Mesendoderm (in vitro differentiated cells): ENCODE data around the gene CLEC4G.

ENCODE experiments used
- DNase-seq: peaks from one replicate; pipeline ENCODE4 v3.0.0; 2013
- H2AK5ac ChIP-seq: 2 replicates; pipeline ENCODE4 v1.6.1; 2013; ENCODE audit warnings: low read length, inconsistent platforms
- H2BK120ac ChIP-seq: 2 replicates; pipeline ENCODE4 v1.6.1; 2013; ENCODE audit warnings: low read depth, mild to moderate bottlenecking, low read length, moderate library complexity, mixed read lengths
- H2BK15ac ChIP-seq: replicated peaks from 2 replicates; pipeline ENCODE4 v1.6.1; 2013; ENCODE audit warnings: low read depth, mild to moderate bottlenecking, moderate library complexity
- H2BK5ac ChIP-seq: 2 replicates; pipeline ENCODE4 v1.6.1; 2013; ENCODE audit warnings: low read length, inconsistent platforms
- H3K18ac ChIP-seq: 2 replicates; pipeline ENCODE4 v1.6.1; 2013; ENCODE audit warnings: mild to moderate bottlenecking, low read length, mixed read lengths
- H3K23ac ChIP-seq: one replicate; pipeline ENCODE4 v1.6.1; 2013; ENCODE audit warnings: low read length
- H3K27ac ChIP-seq: 2 replicates; pipeline ENCODE4 v1.5.1; 2013; ENCODE audit warnings: low read depth, mild to moderate bottlenecking, inconsistent platforms, low read length, moderate library complexity
- H3K27me3 ChIP-seq: 2 replicates; pipeline ENCODE4 v1.6.1; 2013; ENCODE audit warnings: low read length, control low read depth, mild to moderate bottlenecking, inconsistent platforms; ENCODE audit not compliant: insufficient read depth, poor library complexity
- H3K36me3 ChIP-seq: 2 replicates; pipeline ENCODE4 v1.6.1; 2013; ENCODE audit warnings: low read length, inconsistent platforms; ENCODE audit not compliant: control insufficient read depth, insufficient read depth
- H3K4ac ChIP-seq: one replicate; pipeline ENCODE4 v1.6.1; 2013; ENCODE audit warnings: low read depth, mild to moderate bottlenecking, low read length, moderate library complexity
- H3K4me1 ChIP-seq: 2 replicates; pipeline ENCODE4 v1.6.1; 2013; ENCODE audit warnings: low read depth, low read length, inconsistent platforms; ENCODE audit not compliant: control insufficient read depth
- H3K4me2 ChIP-seq: 2 replicates; pipeline ENCODE4 v1.6.1; 2013; ENCODE audit warnings: low read length
- H3K4me3 ChIP-seq: 2 replicates; pipeline ENCODE4 v1.5.1; 2013; ENCODE audit warnings: mild to moderate bottlenecking, low read length
- H3K56ac ChIP-seq: one replicate; pipeline ENCODE4 v1.6.1; 2013; ENCODE audit warnings: low read length
- H3K79me1 ChIP-seq: 2 replicates; pipeline ENCODE4 v1.6.1; 2013; ENCODE audit warnings: low read length, inconsistent platforms
- H3K79me2 ChIP-seq: 2 replicates; pipeline ENCODE4 v1.6.1; 2013; ENCODE audit warnings: mild to moderate bottlenecking, low read length; ENCODE audit not compliant: control insufficient read depth, insufficient read depth
- H3K9ac ChIP-seq: 2 replicates; pipeline ENCODE4 v1.6.1; 2013; ENCODE audit warnings: low read length, inconsistent platforms
- H4K5ac ChIP-seq: one replicate; pipeline ENCODE4 v1.6.1; 2013; ENCODE audit warnings: low read length
- H4K8ac ChIP-seq: one replicate; pipeline ENCODE4 v1.6.1; 2013; ENCODE audit warnings: low read depth, mild to moderate bottlenecking, control low read depth, low read length, moderate library complexity
- WGBS: extraction: QIAGEN DNeasy Blood & Tissue Kit; methylation state at CpG from one replicate; pipeline ENCODE4 v1.1.7; 2013; ENCODE audit warnings: low lambda C conversion rate, missing lambda C conversion rate; ENCODE audit not compliant: insufficient coverage; ENCODE audit errors: extremely low coverage; 5-methylcytosine and 5-hydroxymethylcytosine counted together

CLEC4G gene

DNA sequence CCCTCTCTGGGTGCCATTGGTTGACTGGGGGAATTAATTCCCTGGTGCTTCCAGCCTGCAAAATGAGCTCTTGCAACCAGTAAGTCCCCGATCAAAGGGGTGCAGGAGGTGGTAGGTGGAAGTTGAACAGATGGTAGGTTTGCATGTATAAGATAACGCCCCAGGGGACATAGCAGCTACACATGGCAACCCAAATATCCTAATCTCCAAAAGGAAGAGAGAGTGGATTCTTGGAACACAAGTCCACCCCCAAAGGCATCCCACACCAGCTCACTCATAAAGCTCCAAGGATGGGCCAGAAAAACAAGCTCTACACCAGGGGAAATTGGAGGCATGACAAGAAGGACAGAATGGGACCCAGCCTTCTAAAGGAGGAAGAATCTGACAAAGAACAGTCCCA is 10.7 kb upstream of the CLEC4G start:
- Histone ChIP-seq H3K4me2 (no peak overlapping the region), H3K4me3 (no peak overlapping the region), H4K5ac (no peak overlapping the region), H3K4me1 (no peaks in the 10 kb centered on the region), H3K9ac (no peak overlapping the region), H2BK120ac (no peak overlapping the region), H3K79me1 (no peaks in the 10 kb centered on the region), H3K79me2 (no peaks in the 10 kb centered on the region), H3K23ac (no peak overlapping the region), H3K56ac (no peak overlapping the region), H3K18ac (no peak overlapping the region), H4K8ac (no peak overlapping the region), H2BK15ac (no peak overlapping the region), H2AK5ac (no peak overlapping the region), H2BK5ac (no peak overlapping the region), H3K4ac (no peak overlapping the region), H3K27me3 (no peaks in the 10 kb centered on the region), H3K27ac (no peak overlapping the region), H3K36me3 (no peaks in the 10 kb centered on the region)
- WGBS: no CpG with 5 or more reads among the region's 2 CpGs
- no peak for DNase-seq

DNA sequence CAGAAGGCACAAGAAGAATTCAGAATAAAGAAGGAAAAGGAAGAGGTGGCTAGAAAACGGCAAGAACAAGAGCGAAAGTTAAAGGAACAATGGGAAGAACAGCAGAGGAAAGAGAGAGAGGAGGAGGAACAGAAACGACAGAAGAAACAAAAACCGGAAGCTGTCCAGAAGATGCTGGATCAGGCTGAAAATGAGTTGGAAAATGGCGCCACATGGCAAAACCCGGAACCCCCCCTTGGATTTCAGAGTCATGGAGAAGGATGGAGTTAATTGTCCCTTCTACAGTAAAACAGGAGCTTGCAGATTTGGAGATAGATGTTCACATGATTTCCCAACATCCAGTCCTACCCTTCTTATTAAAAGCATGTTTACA is 8.8 kb upstream of the CLEC4G start:
- DNase-seq: no peak
- H3K56ac ChIP-seq: no peak overlapping the region
- no peaks in the 10 kb centered on the region for H3K79me1 ChIP-seq
- no peak overlapping the region for H3K4me2 ChIP-seq
- H3K23ac ChIP-seq: no peak overlapping the region
- H3K18ac ChIP-seq: no peak overlapping the region
- H3K9ac ChIP-seq: no peak overlapping the region
- no peak overlapping the region for H3K4me3 ChIP-seq
- H3K36me3 ChIP-seq: no peaks in the 10 kb centered on the region
- H3K27me3 ChIP-seq: no peaks in the 10 kb centered on the region
- H3K27ac ChIP-seq: no peak overlapping the region
- H2BK5ac ChIP-seq: no peak overlapping the region
- H3K4me1 ChIP-seq: no peaks in the 10 kb centered on the region
- H2BK120ac ChIP-seq: no peak overlapping the region
- no peak overlapping the region for H4K8ac ChIP-seq
- H3K79me2 ChIP-seq: no peaks in the 10 kb centered on the region
- no peak overlapping the region for H2BK15ac ChIP-seq
- no peak overlapping the region for H4K5ac ChIP-seq
- no peak overlapping the region for H2AK5ac ChIP-seq
- WGBS: no CpG with 5 or more reads among the region's 6 CpGs
- no peak overlapping the region for H3K4ac ChIP-seq

DNA sequence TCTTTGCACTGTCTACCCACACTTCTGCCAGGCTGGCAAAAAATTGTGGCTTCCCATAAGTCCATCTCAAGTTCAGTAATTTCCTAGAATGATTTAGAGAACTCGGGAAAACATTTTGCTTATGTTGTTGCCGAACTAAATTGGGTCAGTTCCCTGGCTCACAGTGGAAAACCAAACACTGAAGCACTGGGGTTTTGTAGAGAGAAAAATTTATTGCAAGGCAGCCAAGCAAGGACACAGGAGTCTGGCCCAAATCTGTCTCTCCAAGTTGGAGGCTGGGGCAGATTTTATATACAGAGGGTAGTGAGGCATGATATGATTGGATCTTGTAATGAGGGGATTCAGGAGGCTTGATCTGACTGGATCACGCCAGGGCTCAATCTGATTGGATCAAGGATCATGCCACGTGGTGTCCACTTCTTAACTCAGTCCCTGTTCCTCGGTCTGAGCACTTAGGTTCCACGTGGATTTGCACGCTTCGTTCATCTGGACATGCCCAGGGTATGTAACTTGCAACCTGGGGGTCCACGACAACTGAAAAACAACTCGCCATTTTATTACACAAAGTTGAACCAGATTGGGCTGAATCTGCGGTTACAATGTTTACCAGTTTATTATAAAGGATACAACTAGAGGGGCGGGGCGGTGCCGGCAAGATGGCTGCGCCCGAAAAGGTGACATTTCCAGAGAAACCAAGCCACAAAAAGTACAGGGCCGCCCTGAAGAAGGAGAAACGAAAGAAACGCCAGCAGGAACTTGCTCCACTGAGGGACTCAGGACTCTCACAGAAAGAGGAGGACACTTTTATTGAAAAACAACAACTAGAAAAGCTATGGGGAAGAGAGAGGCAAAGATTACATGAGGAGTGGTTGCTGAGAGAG is 8.1 kb upstream of the CLEC4G start:
- H2BK120ac ChIP-seq: no peak overlapping the region

DNA sequence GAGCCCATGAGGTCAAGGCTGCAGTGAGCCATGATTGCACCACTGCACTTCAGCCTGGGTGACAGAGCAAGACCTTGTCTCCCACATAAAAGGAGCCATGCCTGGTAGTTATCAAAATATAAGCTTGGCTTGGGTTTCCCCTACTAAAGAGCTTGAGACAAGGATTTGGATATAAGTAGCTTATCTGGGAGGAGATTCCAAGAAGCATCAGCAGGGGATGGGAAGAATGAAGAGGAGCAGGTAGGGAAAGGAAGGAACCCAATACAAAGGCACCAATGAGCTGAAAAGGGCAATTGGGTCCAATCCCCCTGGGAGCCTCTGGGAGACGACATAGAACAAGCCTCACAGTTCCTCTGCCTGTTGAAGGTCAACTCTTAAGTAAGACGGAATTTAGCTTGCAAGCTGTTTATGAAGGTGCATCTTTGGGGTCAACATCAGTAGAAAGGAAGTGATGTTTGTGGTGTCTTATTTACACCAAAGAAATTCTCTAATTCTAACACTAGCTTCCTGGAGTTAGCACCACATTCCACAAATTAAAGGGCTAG is 7.4 kb upstream of the CLEC4G start:
- DNase-seq: no peak
- H3K79me2 ChIP-seq: no peaks in the 10 kb centered on the region
- no peak overlapping the region for H3K9ac ChIP-seq
- no CpG with 5 or more reads among the region's 2 CpGs for WGBS
- no peak overlapping the region for H3K18ac ChIP-seq
- H2BK15ac ChIP-seq: no peak overlapping the region
- H3K27me3 ChIP-seq: no peaks in the 10 kb centered on the region
- H3K23ac ChIP-seq: no peak overlapping the region
- no peak overlapping the region for H4K8ac ChIP-seq
- H3K4me1 ChIP-seq: no peaks in the 10 kb centered on the region
- no peak overlapping the region for H3K4ac ChIP-seq
- no peak overlapping the region for H2BK5ac ChIP-seq
- no peaks in the 10 kb centered on the region for H3K79me1 ChIP-seq
- no peak overlapping the region for H3K27ac ChIP-seq
- no peak overlapping the region for H2BK120ac ChIP-seq
- no peak overlapping the region for H3K4me2 ChIP-seq
- no peak overlapping the region for H4K5ac ChIP-seq
- H3K4me3 ChIP-seq: no peak overlapping the region
- no peaks in the 10 kb centered on the region for H3K36me3 ChIP-seq
- no peak overlapping the region for H2AK5ac ChIP-seq
- H3K56ac ChIP-seq: no peak overlapping the region

More for the DNA sequence above, 8.1 kb upstream of the CLEC4G start:
- no CpG with 5 or more reads among the region's 19 CpGs for WGBS
- no peak overlapping the region for H2AK5ac ChIP-seq
- no peak for DNase-seq
- H2BK15ac ChIP-seq: no peak overlapping the region
- H2BK5ac ChIP-seq: no peak overlapping the region
- no peaks in the 10 kb centered on the region for H3K4me1 ChIP-seq
- H3K23ac ChIP-seq: no peak overlapping the region
- no peak overlapping the region for H4K5ac ChIP-seq
- H3K79me1 ChIP-seq: no peaks in the 10 kb centered on the region
- no peak overlapping the region for H3K18ac ChIP-seq
- H3K4me3 ChIP-seq: no peak overlapping the region
- H3K27ac ChIP-seq: no peak overlapping the region
- no peaks in the 10 kb centered on the region for H3K36me3 ChIP-seq
- H4K8ac ChIP-seq: no peak overlapping the region
- H3K27me3 ChIP-seq: no peaks in the 10 kb centered on the region
- H3K9ac ChIP-seq: no peak overlapping the region
- no peaks in the 10 kb centered on the region for H3K79me2 ChIP-seq
- no peak overlapping the region for H3K56ac ChIP-seq
- no peak overlapping the region for H3K4ac ChIP-seq
- H3K4me2 ChIP-seq: no peak overlapping the region

DNA sequence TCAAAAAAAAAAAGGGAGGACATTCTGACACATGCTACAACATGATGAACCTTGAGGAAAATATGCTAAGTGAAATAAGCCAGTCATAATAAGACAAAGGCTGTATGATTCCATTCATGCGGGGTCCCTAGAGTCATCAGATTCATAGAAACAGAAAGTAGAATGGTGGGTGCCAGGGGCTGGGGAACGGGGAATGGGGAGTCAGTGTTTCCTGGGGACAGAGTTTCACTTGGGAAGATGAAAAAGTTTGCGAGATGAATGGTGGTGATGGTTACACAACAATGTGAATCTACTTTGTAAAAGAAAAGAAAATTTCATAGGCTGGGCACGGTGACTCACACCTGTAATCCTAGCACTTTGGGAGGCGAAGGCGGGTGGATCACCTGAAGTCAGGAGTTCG is 6.1 kb upstream of the CLEC4G start:
- no peaks in the 10 kb centered on the region for H3K4me1 ChIP-seq
- WGBS: no CpG with 5 or more reads among the region's 7 CpGs
- H3K56ac ChIP-seq: no peak overlapping the region
- no peaks in the 10 kb centered on the region for H3K36me3 ChIP-seq
- H2BK5ac ChIP-seq: no peak overlapping the region
- H4K5ac ChIP-seq: no peak overlapping the region
- no peaks in the 10 kb centered on the region for H3K27me3 ChIP-seq
- H3K23ac ChIP-seq: no peak overlapping the region
- no peak for DNase-seq
- no peaks in the 10 kb centered on the region for H3K79me1 ChIP-seq
- H3K27ac ChIP-seq: no peak overlapping the region
- no peak overlapping the region for H3K4ac ChIP-seq
- no peak overlapping the region for H2BK120ac ChIP-seq
- no peak overlapping the region for H2AK5ac ChIP-seq
- no peak overlapping the region for H3K9ac ChIP-seq
- H3K4me2 ChIP-seq: no peak overlapping the region
- no peak overlapping the region for H3K18ac ChIP-seq
- no peak overlapping the region for H4K8ac ChIP-seq
- no peak overlapping the region for H2BK15ac ChIP-seq
- no peak overlapping the region for H3K4me3 ChIP-seq
- H3K79me2 ChIP-seq: no peaks in the 10 kb centered on the region
